ENCODE results near the gene LRRC36.
"Not testable (repeated sequence)": the region's sequence is repeated elsewhere in the genome, so short reads cannot be mapped to it uniquely, and the experiment has no call there.

Gene LRRC36

GRCh38 chr16:67361038-67361437 is 34.4 kb downstream of the LRRC36 start:
- Histone ChIP-seq H3K4me2 (ENCODE audit: low read length) (no peak overlapping the region), H3K27ac (ENCODE audit: low read length) (no peak overlapping the region), H3K4me1 (ENCODE audit: low read length) (peaks cover 26% of the 10 kb centered on the region), H3K9me3 (ENCODE audit: insufficient read depth, low read length) (no peaks in the 10 kb centered on the region), H3K4me3 (ENCODE audit: low read length) (no peak overlapping the region), H3K9ac (ENCODE audit: low read length) (no peak overlapping the region), H3K27me3 (ENCODE audit: low read depth, low read length) (no peaks in the 10 kb centered on the region), H3K36me3 (replicated peaks; ENCODE audit: low read depth, low read length) (no peaks in the 10 kb centered on the region), H2AFZ (ENCODE audit: low read depth, low read length) (no peak overlapping the region), H4K20me1 (ENCODE audit: insufficient read depth, low read length) (no peaks in the 10 kb centered on the region), H3K79me2 (ENCODE audit: low read length) (no peaks in the 10 kb centered on the region)
- TF ChIP-seq EZH2phosphoT487 (IDR thresholded peaks at IDR 0.05; ENCODE audit: low read depth) = no peak
- no peak for TF ChIP-seq CTCF (IDR thresholded peaks at IDR 0.05; ENCODE audit: low read depth, low read length)

- H2AFZ ChIP-seq (ENCODE audit: low read depth, low read length) = peak overlapping the region; percentile 84
- peak overlapping the region; percentile 72 for H3K27ac ChIP-seq (ENCODE audit: low read length)
- H3K79me2 ChIP-seq (ENCODE audit: low read length) = no peaks in the 10 kb centered on the region
- H3K9ac ChIP-seq (ENCODE audit: low read length) = peak overlapping the region; percentile 31
- H3K4me2 ChIP-seq (ENCODE audit: low read length) = peak overlapping the region; percentile 67
- H3K36me3 ChIP-seq (replicated peaks; ENCODE audit: low read depth, low read length) = no peaks in the 10 kb centered on the region
- no peaks in the 10 kb centered on the region for H4K20me1 ChIP-seq (ENCODE audit: insufficient read depth, low read length)
- peak overlapping the region; percentile 42 for H3K4me3 ChIP-seq (ENCODE audit: low read length)
- H3K9me3 ChIP-seq (ENCODE audit: insufficient read depth, low read length) = peaks cover 6% of the 10 kb centered on the region; the same call in 1 of the 2 replicates
- H3K27me3 ChIP-seq (ENCODE audit: low read depth, low read length) = no peaks in the 10 kb centered on the region
- H3K4me1 ChIP-seq (ENCODE audit: low read length) = peaks cover 32% of the 10 kb centered on the region
- TF ChIP-seq EZH2phosphoT487 (IDR thresholded peaks at IDR 0.05; ENCODE audit: low read depth) (no peak), CTCF (IDR thresholded peaks at IDR 0.05; ENCODE audit: low read depth, low read length) (no peak)
Measured at GRCh38 chr16:67364600-67365235, 38.1 kb downstream of the LRRC36 start.

GRCh38 chr16:67370661-67371060 is 44.0 kb downstream of the LRRC36 start:
- TF ChIP-seq EZH2phosphoT487 (IDR thresholded peaks at IDR 0.05; ENCODE audit: low read depth) (no peak), CTCF (IDR thresholded peaks at IDR 0.05; ENCODE audit: low read depth, low read length) (no peak)
- no peak overlapping the region for H3K4me3 ChIP-seq (ENCODE audit: low read length)
- H3K4me2 ChIP-seq (ENCODE audit: low read length) = no peak overlapping the region
- no peaks in the 10 kb centered on the region for H4K20me1 ChIP-seq (ENCODE audit: insufficient read depth, low read length)
- no peak overlapping the region for H3K27ac ChIP-seq (ENCODE audit: low read length)
- H3K79me2 ChIP-seq (ENCODE audit: low read length) = no peaks in the 10 kb centered on the region
- H3K36me3 ChIP-seq (replicated peaks; ENCODE audit: low read depth, low read length) = no peaks in the 10 kb centered on the region
- peaks cover 8% of the 10 kb centered on the region; the same call in 1 of the 2 replicates for H3K4me1 ChIP-seq (ENCODE audit: low read length)
- H2AFZ ChIP-seq (ENCODE audit: low read depth, low read length) = no peak overlapping the region
- peaks cover 8% of the 10 kb centered on the region for H3K9me3 ChIP-seq (ENCODE audit: insufficient read depth, low read length)
- H3K27me3 ChIP-seq (ENCODE audit: low read depth, low read length) = no peaks in the 10 kb centered on the region
- no peak overlapping the region for H3K9ac ChIP-seq (ENCODE audit: low read length)

- Histone ChIP-seq H3K4me3 (ENCODE audit: low read length) (no peak overlapping the region), H2AFZ (ENCODE audit: low read depth, low read length) (no peak overlapping the region), H3K9me3 (ENCODE audit: insufficient read depth, low read length) (peaks cover 8% of the 10 kb centered on the region), H3K27me3 (ENCODE audit: low read depth, low read length) (no peaks in the 10 kb centered on the region), H3K36me3 (replicated peaks; ENCODE audit: low read depth, low read length) (no peaks in the 10 kb centered on the region), H3K9ac (ENCODE audit: low read length) (no peak overlapping the region), H3K4me1 (ENCODE audit: low read length) (no peaks in the 10 kb centered on the region), H4K20me1 (ENCODE audit: insufficient read depth, low read length) (no peaks in the 10 kb centered on the region), H3K27ac (ENCODE audit: low read length) (no peak overlapping the region), H3K4me2 (ENCODE audit: low read length) (no peak overlapping the region), H3K79me2 (ENCODE audit: low read length) (no peaks in the 10 kb centered on the region)
- TF ChIP-seq EZH2phosphoT487 (IDR thresholded peaks at IDR 0.05; ENCODE audit: low read depth) (no peak), CTCF (IDR thresholded peaks at IDR 0.05; ENCODE audit: low read depth, low read length) (peak; percentile 58)
Measured at GRCh38 chr16:67372664-67373063, 46.0 kb downstream of the LRRC36 start.

GRCh38 chr16:67376012-67376411 is 49.4 kb downstream of the LRRC36 start:
- H3K4me2 ChIP-seq (ENCODE audit: low read length); H3K79me2 ChIP-seq (ENCODE audit: low read length); H4K20me1 ChIP-seq (ENCODE audit: insufficient read depth, low read length); H3K27ac ChIP-seq (ENCODE audit: low read length); H3K4me1 ChIP-seq (ENCODE audit: low read length); H3K36me3 ChIP-seq (replicated peaks; ENCODE audit: low read depth, low read length); H3K9ac ChIP-seq (ENCODE audit: low read length); H3K4me3 ChIP-seq (ENCODE audit: low read length); H2AFZ ChIP-seq (ENCODE audit: low read depth, low read length); H3K27me3 ChIP-seq (ENCODE audit: low read depth, low read length); H3K9me3 ChIP-seq (ENCODE audit: insufficient read depth, low read length): not testable (repeated sequence)
